ENCODE data around the gene BBS12.

Gene BBS12

GRCh38 chr4:122732329-122733026 is at the start of gene BBS12:
Gene BBS12, plus strand, starts transcription at chr4:122732704. Its CDS starts 9,189 bp downstream, at chr4:122741893.
- DNase-seq (ENCODE audit: low read depth in 3 of 3, low spot score in 1 of 3), result peak; percentile 95 to 97 (median 96)

GRCh38 chr4:122686691-122687090 is 45.8 kb upstream of the BBS12 start:
- no peak for DNase-seq (ENCODE audit: low read depth in 3 of 3, low spot score in 1 of 3)

- DNase-seq (ENCODE audit: low read depth in 3 of 3, low spot score in 1 of 3), result no peak
Measured at GRCh38 chr4:122687531-122688061, 44.9 kb upstream of the BBS12 start.

- DNase-seq (ENCODE audit: low read depth in 3 of 3, low spot score in 1 of 3), result no peak
Measured at GRCh38 chr4:122688529-122689140, 43.9 kb upstream of the BBS12 start.

GRCh38 chr4:122689972-122690371 is 42.5 kb upstream of the BBS12 start:
- DNase-seq (ENCODE audit: low read depth in 3 of 3, low spot score in 1 of 3), result no peak

- DNase-seq (ENCODE audit: low read depth in 3 of 3, low spot score in 1 of 3), result no peak
Measured at GRCh38 chr4:122691988-122692387, 40.5 kb upstream of the BBS12 start.

- DNase-seq (ENCODE audit: low read depth in 3 of 3, low spot score in 1 of 3), result no peak
Measured at GRCh38 chr4:122692641-122693520, 39.6 kb upstream of the BBS12 start.

GRCh38 chr4:122695226-122695625 is 37.3 kb upstream of the BBS12 start:
- DNase-seq (ENCODE audit: low read depth in 3 of 3, low spot score in 1 of 3), result no peak

- DNase-seq (ENCODE audit: low read depth in 3 of 3, low spot score in 1 of 3), result no peak
Measured at GRCh38 chr4:122700178-122700725, 32.3 kb upstream of the BBS12 start.

- no peak for DNase-seq (ENCODE audit: low read depth in 3 of 3, low spot score in 1 of 3)
Measured at GRCh38 chr4:122701061-122701460, 31.4 kb upstream of the BBS12 start.

GRCh38 chr4:122701965-122702364 is 30.5 kb upstream of the BBS12 start:
- DNase-seq (ENCODE audit: low read depth in 3 of 3, low spot score in 1 of 3), result no peak

- no peak for DNase-seq (ENCODE audit: low read depth in 3 of 3, low spot score in 1 of 3)
Measured at GRCh38 chr4:122702939-122703338, 29.6 kb upstream of the BBS12 start.

- DNase-seq (ENCODE audit: low read depth in 3 of 3, low spot score in 1 of 3), result no peak
Measured at GRCh38 chr4:122703868-122704267, 28.6 kb upstream of the BBS12 start.

GRCh38 chr4:122705009-122705408 is 27.5 kb upstream of the BBS12 start:
- DNase-seq (ENCODE audit: low read depth in 3 of 3, low spot score in 1 of 3), result no peak

- DNase-seq (ENCODE audit: low read depth in 3 of 3, low spot score in 1 of 3), result no peak
Measured at GRCh38 chr4:122705547-122706117, 26.9 kb upstream of the BBS12 start.

GRCh38 chr4:122706511-122706910 is 26.0 kb upstream of the BBS12 start:
- DNase-seq (ENCODE audit: low read depth in 3 of 3, low spot score in 1 of 3), result no peak

- no peak for DNase-seq (ENCODE audit: low read depth in 3 of 3, low spot score in 1 of 3)
Measured at GRCh38 chr4:122707497-122707896, 25.0 kb upstream of the BBS12 start.

- no peak for DNase-seq (ENCODE audit: low read depth in 3 of 3, low spot score in 1 of 3)
Measured at GRCh38 chr4:122709236-122709635, 23.3 kb upstream of the BBS12 start.

- no peak for DNase-seq (ENCODE audit: low read depth in 3 of 3, low spot score in 1 of 3)
Measured at GRCh38 chr4:122710434-122711308, 21.8 kb upstream of the BBS12 start.

GRCh38 chr4:122711919-122712318 is 20.6 kb upstream of the BBS12 start:
- DNase-seq (ENCODE audit: low read depth in 3 of 3, low spot score in 1 of 3), result no peak
